Measurements from ENCODE around the gene ARMC6. TPM values are rescaled to one million over a fixed set of nuclear protein-coding genes. Genes with fewer than 3 reads are reported as not detected.

ARMC6 gene
- total and polyA plus RNA-seq, 12 donors: 13.4 to 27.9 (median 16.0) TPM

DNA sequence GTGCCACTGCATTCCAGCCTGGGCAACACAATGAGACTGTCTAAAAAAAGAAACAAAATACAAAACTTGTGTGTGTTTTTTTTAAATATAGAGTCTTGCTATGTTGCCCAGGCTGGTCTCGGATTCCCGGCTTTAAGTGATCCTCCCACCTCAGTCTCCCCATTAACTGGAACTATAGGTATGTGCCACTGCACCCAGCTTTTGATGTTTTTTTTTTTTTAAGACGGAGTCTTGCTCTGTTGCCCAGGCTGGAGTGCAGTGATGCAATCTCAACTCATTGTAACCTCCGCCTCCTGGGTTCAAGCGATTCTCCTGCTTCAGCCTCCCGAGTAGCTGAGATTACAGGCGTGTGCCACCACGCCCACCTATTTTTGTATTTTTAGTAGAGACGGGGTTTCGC is 37.1 kb upstream of the ARMC6 start:
- no peaks in the 10 kb centered on the region for H3K9me3 ChIP-seq
- H3K4me3 ChIP-seq: no peak overlapping the region
- TF ChIP-seq, protein P1, sequence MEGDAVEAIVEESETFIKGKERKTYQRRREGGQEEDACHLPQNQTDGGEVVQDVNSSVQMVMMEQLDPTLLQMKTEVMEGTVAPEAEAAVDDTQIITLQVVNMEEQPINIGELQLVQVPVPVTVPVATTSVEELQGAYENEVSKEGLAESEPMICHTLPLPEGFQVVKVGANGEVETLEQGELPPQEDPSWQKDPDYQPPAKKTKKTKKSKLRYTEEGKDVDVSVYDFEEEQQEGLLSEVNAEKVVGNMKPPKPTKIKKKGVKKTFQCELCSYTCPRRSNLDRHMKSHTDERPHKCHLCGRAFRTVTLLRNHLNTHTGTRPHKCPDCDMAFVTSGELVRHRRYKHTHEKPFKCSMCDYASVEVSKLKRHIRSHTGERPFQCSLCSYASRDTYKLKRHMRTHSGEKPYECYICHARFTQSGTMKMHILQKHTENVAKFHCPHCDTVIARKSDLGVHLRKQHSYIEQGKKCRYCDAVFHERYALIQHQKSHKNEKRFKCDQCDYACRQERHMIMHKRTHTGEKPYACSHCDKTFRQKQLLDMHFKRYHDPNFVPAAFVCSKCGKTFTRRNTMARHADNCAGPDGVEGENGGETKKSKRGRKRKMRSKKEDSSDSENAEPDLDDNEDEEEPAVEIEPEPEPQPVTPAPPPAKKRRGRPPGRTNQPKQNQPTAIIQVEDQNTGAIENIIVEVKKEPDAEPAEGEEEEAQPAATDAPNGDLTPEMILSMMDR (IDR thresholded peaks at IDR 0.05): no peak
- peaks cover 0 to 14% (median 6%) of the 10 kb centered on the region in 9 donors for H3K4me1 ChIP-seq
- intact Hi-C loops (cut with DNase I): no loop called here
- no peak for DNase-seq
- ATAC-seq: no peak
- H3K36me3 ChIP-seq: peaks cover 0 to 98% (median 26%) of the 10 kb centered on the region in 9 donors
- 94 to 95% methylated on average over 10 of the region's 10 CpGs for WGBS, 2 donors
- H3K27ac ChIP-seq: no peak overlapping the region
- H3K27me3 ChIP-seq: no peaks in the 10 kb centered on the region

DNA sequence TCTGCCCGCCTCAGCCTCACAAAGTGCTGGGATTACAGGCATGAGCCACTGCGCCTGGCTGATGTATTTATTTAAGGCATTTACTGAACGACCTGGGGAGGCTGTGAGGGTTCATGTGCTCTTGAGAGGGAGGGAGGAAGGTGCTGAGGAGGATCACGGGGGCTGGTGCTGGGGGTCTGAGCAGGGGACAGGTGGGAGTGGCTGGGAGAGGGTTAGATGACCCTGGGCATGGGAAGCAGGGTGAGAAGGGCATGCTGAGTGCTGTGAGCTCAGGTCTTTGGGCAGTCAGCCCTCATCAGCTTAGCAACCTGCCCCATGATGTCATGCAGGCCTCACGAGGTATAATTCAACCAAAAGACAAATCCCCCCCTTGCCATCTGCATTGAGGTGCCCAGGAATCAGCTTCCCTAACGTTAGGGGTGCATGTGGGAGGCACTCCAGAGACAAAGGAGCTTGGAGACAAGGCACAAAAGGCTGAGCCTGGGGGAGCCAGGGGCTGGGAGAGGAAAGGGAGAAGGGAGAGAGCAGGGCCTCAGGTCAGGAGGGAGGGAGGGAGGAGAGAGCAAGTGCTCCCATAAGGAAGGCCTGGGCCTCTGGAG is 36.5 kb upstream of the ARMC6 start:
- Histone ChIP-seq H3K27ac (no peak overlapping the region), H3K9me3 (no peaks in the 10 kb centered on the region), H3K4me3 (no peak overlapping the region), H3K27me3 (no peaks in the 10 kb centered on the region), H3K36me3 (peaks cover 0 to 98% (median 30%) of the 10 kb centered on the region in 9 donors), H3K4me1 (peaks cover 0 to 14% (median 5%) of the 10 kb centered on the region in 9 donors)
- ATAC-seq (no peak), DNase-seq (no peak)
- 82 to 87% methylated on average over 6 of the region's 6 CpGs for WGBS, 2 donors
- intact Hi-C loops (cut with DNase I): no loop called here
- TF ChIP-seq, protein P1 (IDR thresholded peaks at IDR 0.05): no peak

DNA sequence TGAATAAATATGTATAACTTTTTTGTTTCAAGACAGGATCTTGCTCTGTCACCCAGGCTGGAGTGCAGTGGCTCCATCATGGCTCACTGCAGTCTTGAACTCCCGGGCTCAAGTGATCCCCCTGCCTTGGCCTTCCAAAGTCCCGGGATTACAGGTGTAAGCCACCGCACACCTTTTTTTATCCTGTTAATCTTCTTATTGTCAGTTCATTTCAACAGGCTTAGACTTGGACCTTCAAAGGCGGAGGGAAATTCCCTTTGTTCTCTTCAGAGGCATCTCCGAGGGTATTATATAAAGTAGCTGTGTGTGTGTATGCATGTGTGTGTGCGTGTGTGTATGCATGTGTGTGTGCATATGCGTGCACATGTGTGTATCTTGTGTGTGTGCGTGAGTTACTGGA is 35.1 kb upstream of the ARMC6 start:
- peaks cover 0 to 14% (median 5%) of the 10 kb centered on the region in 9 donors for H3K4me1 ChIP-seq
- H3K27me3 ChIP-seq: no peaks in the 10 kb centered on the region
- intact Hi-C loops (cut with DNase I): no loop called here
- TF ChIP-seq, protein P1 (IDR thresholded peaks at IDR 0.05): no peak
- no peak overlapping the region for H3K27ac ChIP-seq
- H3K4me3 ChIP-seq: no peak overlapping the region
- DNase-seq (no peak), ATAC-seq (no peak)
- H3K36me3 ChIP-seq: peaks cover 0 to 97% (median 32%) of the 10 kb centered on the region in 9 donors
- 94% methylated on average over 8 of the region's 8 CpGs for WGBS, 2 donors
- no peaks in the 10 kb centered on the region for H3K9me3 ChIP-seq

DNA sequence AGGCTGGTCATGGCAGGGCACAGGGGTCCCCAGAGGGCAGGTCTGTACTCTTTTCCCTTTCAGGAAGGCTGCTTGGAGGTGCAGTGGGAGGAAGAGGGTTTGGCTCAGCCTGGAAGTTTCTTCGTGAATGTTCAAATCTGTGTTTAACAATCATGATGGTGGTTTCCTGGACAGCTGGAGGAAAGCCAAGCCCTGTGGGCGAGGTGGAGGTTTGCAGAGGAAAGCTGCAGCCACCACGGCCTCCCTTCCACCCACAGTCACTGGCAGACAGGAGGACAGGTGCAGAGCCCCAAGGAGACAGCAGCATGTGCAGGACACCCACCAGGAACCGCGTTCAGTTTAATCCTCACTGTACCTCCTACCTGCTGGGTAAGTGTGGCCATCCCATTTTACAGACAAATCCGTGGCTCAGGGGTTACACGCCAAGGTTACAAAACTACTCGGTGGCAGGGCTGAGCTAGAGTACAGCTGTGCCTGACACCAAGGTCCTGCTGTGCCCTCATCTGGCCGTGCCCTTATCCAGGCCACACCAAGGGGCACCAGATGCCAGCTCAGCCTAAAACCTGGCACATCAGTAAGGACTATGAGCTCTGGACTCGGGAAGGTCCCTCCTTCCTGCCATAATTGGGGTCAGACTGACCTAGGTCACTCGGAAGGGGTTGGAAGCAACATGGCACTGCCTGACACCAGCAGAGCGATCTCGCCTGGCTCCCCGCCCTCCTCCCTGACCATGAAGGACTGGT is 34.2 kb upstream of the ARMC6 start:
- ATAC-seq (peak in 3 of 8 donors; percentile 4 to 26 (median 11)), DNase-seq (peak in 1 of 2 donors; percentile 20)
- Histone ChIP-seq H3K4me3 (no peak overlapping the region), H3K36me3 (peaks cover 0 to 97% (median 32%) of the 10 kb centered on the region in 9 donors), H3K9me3 (no peaks in the 10 kb centered on the region), H3K27ac (peak overlapping the region in 1 of 10 donors; percentile 12), H3K4me1 (peaks cover 0 to 14% (median 5%) of the 10 kb centered on the region in 9 donors), H3K27me3 (no peaks in the 10 kb centered on the region)
- TF ChIP-seq, protein P1 (IDR thresholded peaks at IDR 0.05): no peak
- WGBS, 2 donors: 68 to 71% methylated on average over 14 of the region's 14 CpGs
- intact Hi-C loops (cut with DNase I): no loop called here
